ENCODE data around the gene PCDHGA2.

GRCh38 chr5:141343242-141343952 lies 4.8 kb downstream of the PCDHGA2 start, which contains the start of gene PCDHGA3:
- TF ChIP-seq, protein P1, sequence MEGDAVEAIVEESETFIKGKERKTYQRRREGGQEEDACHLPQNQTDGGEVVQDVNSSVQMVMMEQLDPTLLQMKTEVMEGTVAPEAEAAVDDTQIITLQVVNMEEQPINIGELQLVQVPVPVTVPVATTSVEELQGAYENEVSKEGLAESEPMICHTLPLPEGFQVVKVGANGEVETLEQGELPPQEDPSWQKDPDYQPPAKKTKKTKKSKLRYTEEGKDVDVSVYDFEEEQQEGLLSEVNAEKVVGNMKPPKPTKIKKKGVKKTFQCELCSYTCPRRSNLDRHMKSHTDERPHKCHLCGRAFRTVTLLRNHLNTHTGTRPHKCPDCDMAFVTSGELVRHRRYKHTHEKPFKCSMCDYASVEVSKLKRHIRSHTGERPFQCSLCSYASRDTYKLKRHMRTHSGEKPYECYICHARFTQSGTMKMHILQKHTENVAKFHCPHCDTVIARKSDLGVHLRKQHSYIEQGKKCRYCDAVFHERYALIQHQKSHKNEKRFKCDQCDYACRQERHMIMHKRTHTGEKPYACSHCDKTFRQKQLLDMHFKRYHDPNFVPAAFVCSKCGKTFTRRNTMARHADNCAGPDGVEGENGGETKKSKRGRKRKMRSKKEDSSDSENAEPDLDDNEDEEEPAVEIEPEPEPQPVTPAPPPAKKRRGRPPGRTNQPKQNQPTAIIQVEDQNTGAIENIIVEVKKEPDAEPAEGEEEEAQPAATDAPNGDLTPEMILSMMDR (conservative IDR thresholded peaks at IDR 0.05 in 1 of 2, IDR thresholded peaks at IDR 0.05 in 1 of 2; ENCODE audit: low read depth in 1 of 2, low read length in 2 of 2), result peak; percentile 38 to 54
- TF ChIP-seq EZH2 (IDR thresholded peaks at IDR 0.05; ENCODE audit: low read length, missing control alignments), result no peak
